Esophagus muscularis mucosa (tissue), 3 donors: Measurements from ENCODE around the gene SEPTIN10.

Experiments used
- POLR2A ChIP-seq: fragments of 450-650 bp; IDR thresholded peaks from one replicate; pipeline ENCODE4 v1.6.1; 2017; ENCODE audit warnings: antibody characterized with exemption, moderate library complexity, mild to moderate bottlenecking, low read depth
- POLR2AphosphoS5 ChIP-seq, 2 donors: sonication (generic); formaldehyde crosslinking; IDR thresholded peaks; one replicate each; pipeline ENCODE4 v1.6.1; 2017; ENCODE audit warnings: antibody characterized with exemption in 2 of 2
- TF ChIP-seq, protein P1 (sequence below), 3 experiments: fragments of 200-600 bp in 2 of 3; fragments of 450-650 bp in 1 of 3; sonication (generic) in 2 of 3; IDR thresholded peaks; one replicate each; pipeline ENCODE4 v1.5.1; 2017 to 2019; ENCODE audit warnings: antibody characterized with exemption in 3 of 3, mild to moderate bottlenecking in 2 of 3, moderate library complexity in 1 of 3

DNA sequence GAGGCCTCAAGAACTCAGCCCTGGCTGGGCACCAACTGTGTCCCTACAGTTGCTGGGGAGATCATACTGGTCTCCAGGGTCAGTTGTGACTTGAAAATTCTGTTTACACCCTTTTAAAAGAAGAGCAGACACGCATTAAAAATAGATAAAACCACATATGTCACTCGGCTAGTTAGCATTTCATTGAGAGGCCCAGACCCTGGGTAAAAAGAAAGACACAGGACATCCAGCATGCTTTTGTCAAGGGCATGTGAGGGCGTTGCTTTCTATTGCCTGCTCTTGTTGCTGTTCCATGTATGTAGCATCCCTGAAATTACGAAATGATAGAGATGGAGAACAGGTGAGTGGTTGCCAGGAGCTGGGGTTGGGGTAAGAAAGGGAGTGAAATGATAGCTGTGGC is 94.3 kb downstream of the SEPTIN10 start:
- TF ChIP-seq POLR2A: no peak
- TF ChIP-seq POLR2AphosphoS5 (IDR thresholded peaks at IDR 0.05): no peak
- TF ChIP-seq, protein P1, sequence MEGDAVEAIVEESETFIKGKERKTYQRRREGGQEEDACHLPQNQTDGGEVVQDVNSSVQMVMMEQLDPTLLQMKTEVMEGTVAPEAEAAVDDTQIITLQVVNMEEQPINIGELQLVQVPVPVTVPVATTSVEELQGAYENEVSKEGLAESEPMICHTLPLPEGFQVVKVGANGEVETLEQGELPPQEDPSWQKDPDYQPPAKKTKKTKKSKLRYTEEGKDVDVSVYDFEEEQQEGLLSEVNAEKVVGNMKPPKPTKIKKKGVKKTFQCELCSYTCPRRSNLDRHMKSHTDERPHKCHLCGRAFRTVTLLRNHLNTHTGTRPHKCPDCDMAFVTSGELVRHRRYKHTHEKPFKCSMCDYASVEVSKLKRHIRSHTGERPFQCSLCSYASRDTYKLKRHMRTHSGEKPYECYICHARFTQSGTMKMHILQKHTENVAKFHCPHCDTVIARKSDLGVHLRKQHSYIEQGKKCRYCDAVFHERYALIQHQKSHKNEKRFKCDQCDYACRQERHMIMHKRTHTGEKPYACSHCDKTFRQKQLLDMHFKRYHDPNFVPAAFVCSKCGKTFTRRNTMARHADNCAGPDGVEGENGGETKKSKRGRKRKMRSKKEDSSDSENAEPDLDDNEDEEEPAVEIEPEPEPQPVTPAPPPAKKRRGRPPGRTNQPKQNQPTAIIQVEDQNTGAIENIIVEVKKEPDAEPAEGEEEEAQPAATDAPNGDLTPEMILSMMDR (IDR thresholded peaks at IDR 0.05): no peak
